HepG2 (cell line): ENCODE data around the gene G6PC3. TPM values are rescaled to one million over a fixed set of nuclear protein-coding genes. Genes with fewer than 3 reads are reported as not detected.
A peak's percentile ranks its signal among the peaks of the same experiment; 100 is the strongest.

Experiments
- ELF1 ChIP-seq: sonication (generic); formaldehyde crosslinking; IDR thresholded peaks from 2 replicates; pipeline ENCODE4 v1.4.0; 2020; ENCODE audit warnings: missing genetic modification reagents
- GATA4 ChIP-seq: sonication (generic); IDR thresholded peaks from 2 replicates; pipeline ENCODE4 v1.6.1; 2016; ENCODE audit warnings: antibody characterized with exemption, low read depth, borderline replicate concordance
- KAT8 ChIP-seq: IDR thresholded peaks from 2 replicates; pipeline ENCODE4 v1.6.1; 2016; ENCODE audit warnings: missing genetic modification reagents, missing compliant biosample characterization
- KDM6A ChIP-seq: IDR thresholded peaks from 2 replicates; pipeline ENCODE4 v1.6.1; 2016; ENCODE audit warnings: low read depth
- MLXIP ChIP-seq: sonication (generic); formaldehyde crosslinking; IDR thresholded peaks from 2 replicates; pipeline ENCODE4 v1.9.0; 2021; ENCODE audit warnings: missing genetic modification reagents, borderline replicate concordance
- PAXIP1 ChIP-seq: sonication (generic); formaldehyde crosslinking; conservative IDR thresholded peaks from 2 replicates; pipeline ENCODE4 v1.4.0; 2020; ENCODE audit warnings: mild to moderate bottlenecking, missing genetic modification reagents, moderate library complexity
- PRPF4 ChIP-seq: fragments of 200-400 bp; formaldehyde crosslinking; IDR thresholded peaks from 2 replicates; pipeline ENCODE4 v1.6.1; 2016; ENCODE audit warnings: low read length, low read depth; ENCODE audit not compliant: poor library complexity, severe bottlenecking
- RFXANK ChIP-seq: IDR thresholded peaks from 2 replicates; pipeline ENCODE4 v1.6.1; 2016
- SALL1 ChIP-seq: sonication (generic); formaldehyde crosslinking; IDR thresholded peaks from 2 replicates; pipeline ENCODE4 v1.8.0; 2022; ENCODE audit warnings: mild to moderate bottlenecking, missing genetic modification reagents
- SYNCRIP ChIP-seq: fragments of 200-400 bp; formaldehyde crosslinking; IDR thresholded peaks from 2 replicates; pipeline ENCODE4 v1.6.1; 2018; ENCODE audit warnings: mild to moderate bottlenecking, low read depth, low read length; ENCODE audit not compliant: insufficient read depth
- ZBTB3 ChIP-seq: sonication (generic); formaldehyde crosslinking; IDR thresholded peaks from 2 replicates; pipeline ENCODE4 v1.4.0; 2020; ENCODE audit warnings: low read depth, mild to moderate bottlenecking, moderate library complexity, missing genetic modification reagents, borderline replicate concordance
- ZFX ChIP-seq: sonication (generic); formaldehyde crosslinking; IDR thresholded peaks from 2 replicates; pipeline ENCODE4 v1.4.0; 2020; ENCODE audit warnings: mild to moderate bottlenecking, low read depth, missing genetic modification reagents, moderate library complexity
- ZNF10 ChIP-seq: sonication (generic); formaldehyde crosslinking; IDR thresholded peaks from 2 replicates; pipeline ENCODE4 v1.4.0; 2020; ENCODE audit warnings: mild to moderate bottlenecking, low read depth, missing genetic modification reagents, borderline replicate concordance
- ZNF253 ChIP-seq: sonication (generic); formaldehyde crosslinking; IDR thresholded peaks from 2 replicates; pipeline ENCODE4 v1.8.0; 2022; ENCODE audit warnings: mild to moderate bottlenecking, missing genetic modification reagents, borderline replicate concordance
- ZNF260 ChIP-seq: sonication (generic); formaldehyde crosslinking; IDR thresholded peaks from 2 replicates; pipeline ENCODE4 v1.4.0; 2020; ENCODE audit warnings: missing genetic modification reagents, low read depth, mild to moderate bottlenecking, borderline replicate concordance
- ZNF354B ChIP-seq: sonication (generic); formaldehyde crosslinking; IDR thresholded peaks from 2 replicates; pipeline ENCODE4 v1.8.0; 2022; ENCODE audit warnings: mild to moderate bottlenecking, missing genetic modification reagents
- ZNF414 ChIP-seq: sonication (generic); formaldehyde crosslinking; IDR thresholded peaks from 2 replicates; pipeline ENCODE4 v1.5.0; 2020; ENCODE audit warnings: missing genetic modification reagents
- ZNF564 ChIP-seq: sonication (generic); formaldehyde crosslinking; IDR thresholded peaks from 2 replicates; pipeline ENCODE4 v1.8.1; 2023; ENCODE audit warnings: mild to moderate bottlenecking, missing genetic modification reagents
- ZNF629 ChIP-seq: sonication (generic); formaldehyde crosslinking; conservative IDR thresholded peaks from 2 replicates; pipeline ENCODE4 v1.5.0; 2020; ENCODE audit warnings: missing genetic modification reagents
- ZNF747 ChIP-seq: sonication (generic); formaldehyde crosslinking; IDR thresholded peaks from 2 replicates; pipeline ENCODE4 v1.8.1; 2023; ENCODE audit warnings: missing genetic modification reagents, mild to moderate bottlenecking, borderline replicate concordance
- ZNF839 ChIP-seq: sonication (generic); formaldehyde crosslinking; IDR thresholded peaks from 2 replicates; pipeline ENCODE4 v1.4.0; 2020; ENCODE audit warnings: missing genetic modification reagents, mild to moderate bottlenecking, borderline replicate concordance
- ZNF879 ChIP-seq: sonication (generic); formaldehyde crosslinking; IDR thresholded peaks from 2 replicates; pipeline ENCODE4 v1.8.1; 2023; ENCODE audit warnings: missing genetic modification reagents
- polyA plus RNA-seq, 8 experiments: library from polyadenylated mRNA; depleted of rRNA in 3 of 8; stranded (reverse) in 7 of 8; unstranded in 1 of 8; fragments of >200 nt; fragmentation: Illumina TruSeq in 4 of 8; extraction: Trizol in 4 of 8; gene quantifications; 2 replicates each; pipeline versions ENCODE4 v1.2.1 to v1.2.3, GENCODE V29; 2011 to 2016; ENCODE audit warnings: low read depth in 4 of 8, missing spikeins in 1 of 8, mixed read lengths in 1 of 8; ENCODE audit not compliant: insufficient read depth in 1 of 8
- total RNA-seq, 5 experiments: library from RNA; depleted of rRNA; stranded (reverse); fragments of >200 nt; fragmentation: Illumina TruSeq; extraction: Trizol; gene quantifications; 2 replicates each; pipeline ENCODE4 v1.2.3, GENCODE V29; 2016; ENCODE audit warnings: low read depth in 1 of 5

G6PC3 gene
- total and polyA plus RNA-seq, 2 of the 13 experiments (the other 11 are each of a cell fraction or from before 2014, with no cell fraction given), result 38.5 to 75.8 TPM

- no peak for TF ChIP-seq ZNF10
- 0 out of 2 replicates have a peak, but pooled peaks have one; percentile 50 for TF ChIP-seq ZNF414
- 0 out of 2 replicates have a peak, but pooled peaks have one; percentile 26 for TF ChIP-seq ZNF354B (CRISPR knock-in tag)
- peak; percentile 97 for TF ChIP-seq PAXIP1 (CRISPR knock-in tag)
- peak; percentile 50; the same call in 1 of the 2 replicates for TF ChIP-seq ZNF564 (CRISPR knock-in tag)
- 0 out of 2 replicates have a peak, but pooled peaks have one; percentile 88 for TF ChIP-seq ZBTB3 (CRISPR knock-in tag)
- TF ChIP-seq PRPF4, result no peak
- TF ChIP-seq ZNF879 (CRISPR knock-in tag), result no peak
- TF ChIP-seq ELF1 (CRISPR knock-in tag), result peak; percentile 48; the same call in 1 of the 2 replicates
- TF ChIP-seq SYNCRIP, result no peak
- peak; percentile 91 for TF ChIP-seq SALL1 (CRISPR knock-in tag)
- TF ChIP-seq GATA4, result no peak; the same call in 1 of the 2 replicates
- no peak for TF ChIP-seq MLXIP (CRISPR knock-in tag)
- TF ChIP-seq ZNF747, result peak; percentile 70; the same call in 1 of the 2 replicates
- TF ChIP-seq ZNF629, result no peak
- TF ChIP-seq ZNF260 (CRISPR knock-in tag), result no peak
- no peak for TF ChIP-seq ZNF253 (CRISPR knock-in tag)
- TF ChIP-seq ZNF839 (CRISPR knock-in tag), result no peak
- TF ChIP-seq KDM6A (CRISPR knock-in tag), result peak; percentile 84
- no peak; the same call in 1 of the 2 replicates for TF ChIP-seq RFXANK (CRISPR knock-in tag)
- TF ChIP-seq KAT8 (CRISPR knock-in tag), result peak; percentile 77; the same call in 1 of the 2 replicates
- peak; percentile 89 for TF ChIP-seq ZFX (CRISPR knock-in tag)
These were observed 38.1 kb downstream of the G6PC3 start (continued) for GRCh38 chr17:44108440-44109311.
